ENCODE data around the gene KIRREL3.
"Not testable (repeated sequence)": the region's sequence is repeated elsewhere in the genome, so short reads cannot be mapped to it uniquely, and the experiment has no call there.

Gene KIRREL3

DNA sequence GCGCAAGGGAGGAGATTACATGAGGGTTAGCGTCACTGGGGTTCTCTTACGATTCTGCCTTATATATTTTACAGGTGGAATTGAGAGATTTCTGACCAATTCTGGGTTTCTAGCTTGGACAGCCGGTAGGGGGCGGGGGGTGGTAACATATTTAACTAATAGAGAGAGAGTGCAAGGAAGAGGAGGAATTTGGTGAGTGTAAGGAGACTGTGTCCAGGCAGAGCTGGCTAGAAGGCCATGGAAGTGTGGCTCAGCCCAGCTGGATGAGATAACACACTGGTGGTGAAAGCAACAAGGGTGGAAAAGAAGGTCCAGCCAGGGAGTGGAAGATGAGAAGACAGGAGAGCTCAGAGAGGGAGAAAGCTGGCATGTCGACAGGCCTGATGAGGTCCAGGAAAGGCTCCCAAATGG lies 588.6 kb downstream of the KIRREL3 start:
- no peak for DNase-seq

DNA sequence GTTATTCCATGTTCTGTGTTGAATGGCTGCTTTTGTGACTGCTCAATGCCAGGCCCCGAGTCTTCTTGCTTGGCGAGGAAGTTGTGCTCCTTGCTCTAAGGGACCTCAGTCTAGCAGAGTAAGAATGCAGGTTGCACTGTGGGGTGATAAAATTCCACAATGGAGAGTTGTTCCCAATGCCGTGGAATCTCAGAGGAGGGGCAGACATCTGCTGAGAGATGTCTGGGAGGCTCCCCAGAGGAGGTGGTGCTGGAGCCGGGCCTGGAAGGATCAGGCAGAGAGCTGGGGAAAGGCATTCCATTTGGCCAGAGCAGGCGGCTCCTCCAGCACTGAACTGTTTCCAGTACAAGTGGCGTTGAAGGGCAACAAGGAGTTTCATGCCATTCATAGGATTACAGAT lies 589.9 kb downstream of the KIRREL3 start:
- DNase-seq: peak; percentile 32

DNA sequence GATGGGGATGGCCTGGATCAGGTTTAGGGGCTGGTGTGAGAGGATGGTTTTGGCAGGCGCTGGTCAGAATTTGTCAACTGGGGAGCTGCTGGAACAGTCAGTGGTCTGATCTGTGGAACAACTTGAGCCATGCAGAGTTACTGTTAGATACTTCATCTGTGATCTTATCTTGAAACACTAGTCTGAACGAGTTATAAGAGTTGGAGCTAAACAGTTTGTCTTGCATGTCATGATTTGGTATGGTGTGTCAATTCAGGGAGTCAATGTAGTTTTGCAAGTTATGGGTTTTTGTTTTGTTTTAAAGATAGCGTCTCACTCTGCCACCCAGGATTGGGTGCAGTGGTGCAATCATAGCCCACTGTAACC lies 591.0 kb downstream of the KIRREL3 start:
- DNase-seq: no peak

DNA sequence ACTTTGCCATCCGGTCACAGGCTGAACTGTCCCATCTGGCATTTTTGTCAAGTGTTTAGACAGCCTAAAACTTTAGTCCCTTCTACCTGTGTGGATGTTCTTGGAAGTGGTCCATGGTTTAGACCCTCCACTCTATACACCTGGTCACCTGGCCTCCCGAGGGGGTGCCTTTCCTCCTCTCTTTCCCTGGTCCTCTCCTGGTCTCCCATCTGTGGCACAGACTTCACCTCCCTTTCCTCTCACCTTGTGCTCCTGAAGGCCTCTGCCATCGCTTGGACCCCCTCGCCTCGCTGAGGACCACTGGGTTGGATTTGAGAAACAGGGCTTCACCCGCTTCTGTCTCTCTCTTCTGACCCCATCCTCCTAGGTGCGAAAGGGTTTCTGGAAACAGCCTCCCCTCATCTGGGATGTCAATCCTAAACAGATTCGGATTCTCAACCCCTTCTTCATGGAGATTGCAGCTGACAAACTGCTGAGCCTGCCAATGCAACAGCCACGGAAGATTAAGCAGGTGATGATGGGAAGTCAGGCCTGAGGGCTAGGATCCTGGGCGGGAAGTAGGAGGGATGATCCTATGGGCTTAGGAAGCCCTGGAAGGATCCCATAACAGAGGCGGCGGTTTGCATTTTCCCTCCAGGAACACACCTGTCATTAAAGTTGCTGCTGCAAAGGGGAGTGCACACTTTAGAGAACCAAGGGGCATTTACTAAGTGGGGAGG lies 591.5 kb downstream of the KIRREL3 start:
- no peak for DNase-seq

DNA sequence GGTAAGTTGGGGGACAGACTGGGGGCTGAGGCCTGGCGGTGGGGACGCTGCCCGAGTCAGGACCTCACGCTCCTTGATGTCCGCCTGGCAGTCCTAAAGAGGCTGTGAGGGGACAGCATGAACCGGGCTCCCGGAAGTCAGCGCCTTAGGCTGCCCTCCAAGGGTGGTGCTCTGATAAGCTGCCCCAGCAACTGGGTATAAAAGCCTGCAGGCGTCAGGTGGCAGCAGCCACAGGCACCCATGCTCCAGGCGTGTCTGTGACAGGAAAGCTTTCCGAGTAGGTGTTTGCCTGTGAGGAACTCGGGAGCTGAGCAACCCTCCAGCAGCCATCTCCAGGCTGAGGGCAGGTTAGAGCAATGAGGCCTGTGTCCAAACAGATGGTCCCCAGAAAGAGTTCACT lies 592.1 kb downstream of the KIRREL3 start:
- no peak for DNase-seq

DNA sequence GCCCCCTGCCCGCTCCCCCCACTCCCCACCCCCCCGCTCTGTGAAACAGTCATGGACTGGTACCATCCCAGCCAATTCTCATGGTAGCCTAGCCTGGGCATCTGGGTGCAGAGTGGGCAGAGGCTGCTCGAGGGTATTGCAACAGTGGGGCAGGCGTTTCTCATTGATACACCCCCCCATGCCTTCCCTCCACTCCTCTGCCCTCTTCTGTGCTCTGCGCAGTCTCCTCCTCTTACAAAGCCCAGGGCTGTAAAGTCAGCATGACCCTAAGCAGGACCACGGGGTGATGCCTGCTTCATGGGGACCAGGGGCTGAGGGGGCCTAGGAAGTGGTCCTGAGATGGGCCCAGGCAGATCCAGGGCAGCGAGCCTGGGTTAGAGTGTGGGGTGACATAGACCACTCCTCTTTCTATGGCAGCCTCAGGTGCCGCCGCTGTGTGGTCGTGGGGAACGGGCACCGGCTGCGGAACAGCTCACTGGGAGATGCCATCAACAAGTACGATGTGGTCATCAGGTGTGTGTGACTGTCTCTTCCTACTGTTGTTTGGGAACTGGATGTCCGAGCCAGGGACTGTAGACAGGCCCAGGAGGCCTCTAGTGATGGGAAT lies 592.8 kb downstream of the KIRREL3 start:
- DNase-seq: no peak

DNA sequence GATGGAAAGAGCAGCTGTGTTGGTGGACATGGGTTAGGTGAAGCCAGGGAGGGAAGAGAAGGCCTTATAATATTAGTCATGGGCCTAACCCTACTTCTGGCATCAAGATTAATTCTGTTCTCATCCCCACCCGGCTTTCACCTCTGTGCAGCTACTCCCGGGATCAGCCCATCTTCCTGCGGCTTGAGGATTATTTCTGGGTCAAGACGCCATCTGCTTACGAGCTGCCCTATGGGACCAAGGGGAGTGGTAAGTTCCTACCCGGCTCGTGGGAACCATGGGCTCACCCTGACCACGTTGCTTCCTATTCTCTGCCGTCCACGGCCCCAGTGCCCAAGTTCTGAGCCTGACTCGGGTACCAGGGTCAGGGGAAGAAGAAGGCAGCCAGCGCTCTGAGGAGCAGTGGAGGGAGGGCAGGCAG lies 593.5 kb downstream of the KIRREL3 start:
- no peak for DNase-seq

DNA sequence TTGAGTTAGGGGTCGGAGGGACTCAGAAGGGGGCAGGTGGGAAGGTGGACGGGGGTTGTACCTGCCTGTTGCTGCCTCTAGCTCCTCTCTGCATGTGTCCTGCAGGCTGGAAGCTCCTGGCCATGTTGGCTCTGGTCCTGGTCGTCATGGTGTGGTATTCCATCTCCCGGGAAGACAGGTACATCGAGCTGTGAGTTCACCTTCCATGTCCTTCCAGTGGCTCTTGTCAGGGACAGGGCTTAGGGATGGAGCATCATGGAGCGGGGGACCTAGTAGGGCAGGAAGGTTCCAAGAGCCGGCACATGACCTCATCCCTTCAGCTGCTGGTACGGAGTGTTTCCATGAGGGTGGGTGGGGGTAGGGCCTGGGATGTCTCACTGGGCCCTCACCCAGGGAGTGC lies 594.2 kb downstream of the KIRREL3 start:
- DNase-seq: no peak

DNA sequence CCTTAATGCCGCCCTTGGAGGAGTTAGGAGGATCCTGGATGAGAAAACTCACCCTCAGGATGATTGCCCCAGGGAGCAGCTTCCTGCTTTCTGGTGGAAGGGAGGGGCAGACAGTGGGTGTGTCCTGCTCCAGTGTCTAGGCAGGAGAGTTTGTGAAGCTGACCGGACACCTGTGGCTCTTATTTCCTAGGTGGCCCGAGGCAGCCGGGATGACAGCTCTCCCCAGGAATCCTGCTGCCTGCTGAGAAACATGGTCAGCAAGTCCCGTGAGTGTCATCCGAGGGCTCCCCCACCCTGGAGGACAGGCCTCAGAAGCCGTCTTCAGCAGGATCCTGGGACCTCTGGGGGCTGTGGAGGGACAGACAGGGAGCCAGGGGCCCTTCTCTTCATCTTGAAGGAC lies 594.7 kb downstream of the KIRREL3 start:
- DNase-seq: no peak

DNA sequence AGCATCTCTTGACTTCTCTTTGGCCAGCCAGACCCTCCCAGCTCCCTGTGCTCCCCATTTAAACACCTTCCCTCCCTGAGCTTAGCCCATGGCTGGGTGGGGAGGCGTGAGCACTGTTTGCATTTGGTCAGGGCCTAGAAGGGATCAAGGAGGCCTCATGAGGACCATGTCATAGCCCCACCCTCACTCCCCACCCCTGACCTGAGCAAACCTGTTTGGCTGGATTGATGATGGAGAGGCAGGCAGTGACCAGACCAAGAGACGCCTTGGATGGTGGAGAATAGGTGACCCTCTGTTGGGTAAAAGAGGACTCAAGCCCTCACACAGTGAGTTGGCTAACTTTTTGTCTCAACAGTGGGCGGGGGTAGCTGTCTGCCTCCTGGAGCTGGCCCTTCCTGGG lies 595.2 kb downstream of the KIRREL3 start:
- no peak for DNase-seq

DNA sequence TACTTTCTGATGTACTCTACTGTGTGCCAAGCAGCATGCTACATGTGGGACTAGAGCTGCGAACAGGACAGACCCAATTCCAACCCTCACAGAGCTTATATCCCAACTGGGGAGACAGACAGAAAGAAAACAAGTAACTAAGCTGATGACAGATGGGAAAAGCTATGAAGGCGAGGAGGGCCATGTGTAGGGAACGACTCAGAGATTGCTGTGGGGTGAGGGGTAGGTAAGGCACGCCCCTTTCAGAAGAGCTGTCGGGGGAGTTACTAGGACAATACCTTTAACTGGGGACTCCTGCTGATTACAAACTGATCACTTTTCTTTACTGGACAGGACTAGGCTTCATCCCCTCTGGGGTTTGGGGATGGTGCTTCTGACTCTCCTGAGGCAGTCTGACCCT lies 596.2 kb downstream of the KIRREL3 start:
- peak; percentile 31 for DNase-seq

DNA sequence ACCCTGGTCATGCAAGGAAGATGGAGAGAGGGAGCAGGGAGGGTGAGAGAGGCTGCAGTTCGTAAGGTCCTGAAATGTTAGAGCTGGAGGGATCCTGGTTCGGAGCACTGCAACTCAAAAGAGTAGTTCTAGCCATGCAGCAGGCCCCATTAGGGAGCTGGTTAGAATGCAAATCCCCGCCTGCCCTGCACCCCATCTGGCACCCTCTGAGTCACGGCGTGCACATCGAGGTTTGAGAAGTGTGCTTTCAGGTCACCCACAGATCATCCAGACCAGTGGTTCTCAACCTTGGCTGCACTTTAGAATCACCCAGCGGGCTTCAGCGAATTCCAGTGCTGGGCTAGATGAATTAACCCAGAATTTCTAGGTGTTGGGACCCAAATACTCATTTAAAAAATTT lies 596.9 kb downstream of the KIRREL3 start:
- DNase-seq: no peak

DNA sequence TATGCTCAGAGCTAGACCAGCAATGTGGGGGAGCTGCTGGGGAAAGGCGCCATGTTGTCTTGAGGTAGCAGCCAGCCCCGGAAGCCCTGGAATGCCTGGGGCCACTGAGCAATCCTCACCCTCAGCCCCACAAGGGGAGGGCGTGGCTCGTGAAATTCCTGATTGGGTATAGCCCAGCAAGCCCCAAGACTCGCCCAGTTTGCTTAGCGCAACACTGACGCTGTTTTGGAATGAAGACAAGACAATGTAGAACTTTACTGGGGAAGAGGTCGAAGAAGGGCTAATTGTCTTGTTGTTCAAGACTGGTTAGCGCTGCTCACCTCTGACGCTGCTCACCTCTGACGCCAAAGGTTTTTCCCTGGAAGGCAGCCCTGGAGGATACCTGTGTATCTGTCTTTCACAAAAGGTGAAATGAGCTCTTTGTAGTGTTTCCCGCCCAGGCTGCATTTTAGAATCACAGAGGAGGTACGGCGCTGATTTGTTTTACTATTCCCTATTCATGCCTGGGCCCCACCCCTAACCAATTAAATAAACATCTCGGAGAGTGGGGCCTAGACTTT lies 597.5 kb downstream of the KIRREL3 start:
- DNase-seq: no peak

DNA sequence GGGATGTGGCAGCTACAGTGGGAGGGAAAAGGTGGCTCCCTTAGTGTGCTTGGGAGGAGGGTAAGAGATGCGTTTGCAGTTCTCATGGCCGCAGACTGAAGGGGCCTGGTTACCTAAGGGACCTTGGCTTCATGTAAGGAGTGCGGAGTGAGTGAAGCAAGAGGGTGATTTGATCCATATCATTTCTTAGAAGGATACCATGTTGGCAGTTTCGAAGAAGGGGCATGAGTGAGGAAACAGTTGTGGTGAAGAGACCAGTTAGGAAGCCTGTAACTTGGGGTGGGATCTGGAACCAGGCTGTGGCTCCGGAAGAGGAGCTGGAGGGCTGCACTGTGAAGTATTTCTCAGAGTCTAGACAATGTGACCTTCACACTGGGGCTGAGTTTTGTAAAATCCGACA lies 600.1 kb downstream of the KIRREL3 start:
- no peak for DNase-seq

DNA sequence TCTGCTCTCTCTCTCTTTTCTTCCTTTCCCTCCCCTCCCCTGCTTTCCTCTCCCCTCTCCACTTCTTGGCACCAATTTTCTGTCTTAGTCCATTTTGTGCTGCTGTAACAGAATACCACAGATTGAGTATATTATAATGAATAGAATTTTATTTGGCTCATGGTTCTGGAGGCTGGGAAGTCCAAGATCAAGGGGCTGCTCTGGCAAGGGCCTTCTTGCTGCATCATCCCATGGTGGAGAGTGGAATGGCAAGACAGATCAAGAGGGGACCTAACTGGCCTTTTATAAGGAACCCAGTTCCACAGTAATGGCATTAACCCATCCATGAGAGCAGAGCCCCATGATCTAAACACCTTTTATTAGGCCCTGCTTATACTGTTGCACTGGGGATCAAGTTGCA lies 600.6 kb downstream of the KIRREL3 start:
- no peak for DNase-seq

DNA sequence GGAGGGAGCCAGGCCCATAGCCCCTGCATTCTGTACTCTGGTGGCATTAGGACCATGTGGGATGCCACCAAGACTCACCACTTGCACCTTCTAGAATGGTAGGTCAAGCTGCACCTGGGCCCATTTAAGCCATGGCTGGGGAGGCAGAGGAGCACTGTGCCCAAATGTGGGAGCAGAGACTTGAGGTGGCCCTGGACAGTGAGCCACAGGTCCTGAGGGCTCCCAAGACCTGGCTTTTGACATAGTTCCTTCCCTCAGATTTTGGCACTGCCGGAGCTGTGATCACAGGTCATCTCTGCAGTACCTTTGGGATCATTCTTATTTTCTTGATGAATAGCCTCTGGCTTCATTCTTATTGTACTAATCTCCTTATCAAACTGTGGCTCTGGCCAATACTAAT lies 601.8 kb downstream of the KIRREL3 start:
- DNase-seq: no peak

DNA sequence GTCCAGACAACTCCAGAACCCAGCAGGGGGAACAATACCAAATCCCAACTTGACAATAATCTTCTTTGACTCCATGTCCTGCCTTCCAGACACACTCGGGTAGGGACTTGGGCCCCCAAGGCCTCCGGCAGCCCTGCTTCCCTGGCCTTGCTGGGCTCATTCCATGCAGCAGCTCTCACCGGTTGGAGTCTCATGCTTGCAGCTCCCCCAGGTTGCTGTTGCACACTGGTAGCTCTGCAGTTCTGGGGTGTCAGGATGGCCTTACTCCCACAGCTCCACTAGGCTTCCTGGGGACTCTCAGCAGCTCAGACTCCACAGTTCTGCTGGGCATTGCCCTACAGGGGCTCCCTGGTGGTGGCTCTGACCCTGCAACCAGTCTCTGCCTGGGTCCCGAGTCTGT lies 602.3 kb downstream of the KIRREL3 start:
- no peak for DNase-seq

DNA sequence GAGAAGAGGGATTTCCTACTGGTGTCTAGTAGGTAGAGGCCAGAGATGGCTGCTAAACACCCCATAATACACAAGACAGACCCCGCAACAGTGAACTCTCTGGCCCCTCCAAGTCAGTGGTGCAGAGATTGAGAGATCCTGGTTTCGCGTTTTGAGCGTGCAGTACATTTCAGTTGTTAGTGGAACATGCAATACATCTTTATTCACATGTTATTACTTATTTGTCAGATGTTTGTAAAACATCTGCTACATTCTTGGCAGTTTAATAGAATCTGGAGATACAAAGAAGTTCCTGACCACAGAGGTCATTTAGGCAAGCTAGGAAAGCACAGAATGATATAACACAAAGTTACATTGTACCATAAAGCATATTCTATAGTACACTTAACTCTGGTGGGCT lies 603.6 kb downstream of the KIRREL3 start:
- no peak for DNase-seq

DNA sequence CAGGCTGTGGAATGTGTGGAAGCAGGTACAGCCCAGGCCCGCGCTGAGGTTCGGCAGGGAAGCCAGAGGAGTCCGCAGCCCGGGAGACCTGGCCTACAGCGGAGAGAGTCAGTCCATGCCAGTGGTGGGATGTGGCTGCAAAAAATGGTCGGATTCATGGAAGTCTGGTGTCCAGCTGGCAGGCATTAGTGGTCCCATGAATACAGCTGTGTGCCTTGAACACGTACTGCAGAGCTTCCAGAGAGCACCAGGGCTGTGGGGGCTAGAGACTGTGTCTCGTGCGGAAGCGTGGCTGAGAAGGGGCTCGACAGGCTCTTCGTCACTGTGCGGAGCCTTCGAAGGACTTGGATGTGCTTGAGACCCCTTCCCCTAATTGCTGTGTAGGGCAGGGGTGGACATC lies 604.3 kb downstream of the KIRREL3 start:
- DNase-seq: not testable (repeated sequence)

DNA sequence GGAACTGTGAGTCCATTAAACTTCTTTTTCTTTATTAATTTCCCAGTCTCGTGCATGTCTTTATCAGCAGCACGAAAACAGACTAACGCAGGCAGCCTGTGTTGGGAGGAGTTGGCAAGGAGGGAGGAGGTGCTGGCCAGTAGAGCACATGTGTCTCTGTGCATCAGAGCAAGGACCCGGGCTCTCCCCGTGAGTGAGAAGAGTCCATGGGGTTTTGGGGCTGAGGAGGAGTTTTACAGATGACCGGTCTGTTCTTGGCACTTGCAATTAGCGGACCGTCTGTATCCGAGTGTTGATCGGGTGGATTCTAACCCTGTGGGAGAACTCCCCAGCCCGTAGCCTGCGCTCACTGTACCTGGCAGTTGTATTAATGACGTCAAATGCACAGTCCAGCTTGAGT lies 604.8 kb downstream of the KIRREL3 start:
- not testable (repeated sequence) for DNase-seq

DNA sequence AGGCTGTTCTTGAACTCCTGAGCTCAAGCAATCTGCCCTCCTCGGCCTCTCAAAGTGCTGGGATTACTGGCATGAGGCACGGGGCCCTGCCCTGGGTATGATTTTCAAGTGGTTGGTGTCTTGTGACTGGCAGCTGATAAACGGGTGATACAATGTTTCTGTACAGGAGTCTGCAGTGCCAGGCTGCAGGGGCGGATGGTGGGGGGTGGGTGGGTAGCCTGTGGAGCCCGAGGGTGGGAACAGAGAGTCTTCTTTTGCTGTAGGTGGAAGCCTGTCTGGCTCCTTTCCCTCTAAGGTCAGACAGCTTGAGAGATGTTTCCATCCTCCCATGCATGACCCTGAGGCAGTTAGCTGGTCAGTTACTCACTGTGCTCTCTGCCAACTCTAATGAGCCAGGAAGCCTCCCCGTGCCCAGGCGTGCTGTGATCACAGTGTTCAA lies 605.9 kb downstream of the KIRREL3 start:
- not testable (repeated sequence) for DNase-seq

DNA sequence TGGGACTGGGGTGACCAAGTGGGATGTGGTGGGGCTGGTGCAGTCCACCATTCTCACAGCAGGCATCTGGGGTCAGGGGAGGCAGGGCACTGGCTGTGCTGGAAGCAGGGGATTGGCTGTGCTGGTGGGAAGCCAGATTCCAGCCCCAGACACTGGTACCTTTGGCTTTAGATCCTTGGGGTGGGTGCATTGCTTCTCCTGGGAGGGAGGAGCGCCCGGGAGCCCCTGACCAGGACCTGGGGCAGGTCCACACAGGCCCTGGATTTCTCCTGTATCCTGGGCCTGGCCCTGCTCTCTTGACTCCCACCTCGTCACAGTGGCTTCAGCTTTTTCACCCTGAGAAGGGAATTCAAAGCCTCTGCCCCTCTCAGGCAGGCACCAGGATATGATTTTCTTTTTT lies 606.5 kb downstream of the KIRREL3 start:
- DNase-seq: no peak

DNA sequence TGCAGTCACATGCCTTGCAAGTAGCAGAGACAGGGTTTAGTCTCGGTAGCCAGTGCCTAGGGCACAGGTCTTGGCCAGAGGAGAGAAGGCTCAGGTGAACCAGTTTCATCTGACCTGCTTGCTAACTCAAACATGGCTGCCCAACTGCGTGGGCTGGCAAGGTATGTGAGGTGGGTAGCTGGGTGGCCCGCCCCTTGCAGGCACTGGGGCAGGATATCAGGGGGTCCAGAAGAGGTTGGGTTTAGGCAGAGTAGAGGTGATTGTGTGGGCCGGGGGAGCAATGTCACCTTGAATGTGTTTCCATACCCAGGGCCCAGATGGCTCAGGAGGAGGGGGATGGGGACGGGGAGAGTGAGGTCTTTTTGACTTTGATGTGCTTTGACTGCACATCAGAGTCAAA lies 607.4 kb downstream of the KIRREL3 start:
- no peak for DNase-seq

DNA sequence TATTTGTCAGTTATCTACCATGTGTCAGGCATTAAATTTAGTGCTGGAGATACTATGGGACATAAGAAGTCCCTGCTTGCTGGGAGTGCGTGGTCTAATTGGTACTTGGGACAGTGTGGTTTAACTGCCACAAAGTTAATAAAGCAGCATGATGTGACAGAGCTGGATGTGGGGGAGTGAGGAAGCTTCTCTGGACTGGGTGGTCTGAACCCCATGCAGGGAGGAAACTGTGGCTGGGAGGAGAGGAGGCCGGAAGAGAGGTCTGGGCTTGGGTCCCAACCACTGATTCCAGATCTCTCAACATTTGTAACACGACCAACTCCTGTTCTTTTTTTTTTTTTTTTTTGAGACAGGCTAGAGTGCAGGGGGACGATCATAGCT lies 607.9 kb downstream of the KIRREL3 start:
- DNase-seq: peak; percentile 47

Data from fibroblast of upper back skin (primary cell).